ENCODE measurements around the gene SEMA3B. TPM values are rescaled to one million over a fixed set of nuclear protein-coding genes. Genes with fewer than 3 reads are reported as not detected.

The SEMA3B gene
- total RNA-seq, 3 donors from 2014 or later = 10.1 to 17.6 (median 11.1) TPM

DNA sequence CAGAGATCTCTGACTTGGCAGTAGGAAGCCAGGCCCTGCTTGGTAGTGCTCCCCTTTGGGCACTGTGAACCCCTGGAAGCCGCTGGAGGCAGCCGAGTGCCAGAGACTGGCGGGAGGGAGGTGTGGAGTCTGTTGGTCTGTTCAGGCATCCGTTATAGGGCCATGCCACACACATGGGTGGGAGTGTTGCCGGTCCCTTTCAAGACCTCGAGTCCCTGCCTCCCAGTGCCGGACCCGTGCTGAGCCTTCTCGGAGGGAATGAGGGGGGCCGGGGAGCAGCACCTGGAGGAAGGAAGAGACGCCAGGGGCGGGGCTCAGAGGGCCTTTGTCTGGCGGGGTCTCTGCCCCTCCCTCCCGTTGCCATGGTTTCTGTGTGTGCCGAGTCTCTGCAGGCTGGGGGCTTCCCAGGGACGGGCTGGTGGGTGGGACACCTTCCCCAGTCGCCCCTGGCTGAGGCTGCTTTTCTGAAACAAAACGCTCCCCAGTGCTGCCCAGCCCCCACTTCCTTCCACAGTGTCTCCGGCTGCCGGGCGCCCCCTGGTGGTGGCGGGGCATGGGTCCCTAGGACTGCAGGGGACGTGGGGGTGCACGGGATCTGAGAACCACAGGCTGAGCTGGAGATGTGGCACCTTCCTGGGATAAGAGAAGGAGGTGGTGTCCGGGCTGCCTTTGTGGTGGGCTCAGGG, 23.0 kb upstream of the SEMA3B start:
- H3K36me3 ChIP-seq = no peaks in the 10 kb centered on the region
- TF ChIP-seq POLR2A (IDR thresholded peaks at IDR 0.05) = no peak
- TF ChIP-seq, protein P1, sequence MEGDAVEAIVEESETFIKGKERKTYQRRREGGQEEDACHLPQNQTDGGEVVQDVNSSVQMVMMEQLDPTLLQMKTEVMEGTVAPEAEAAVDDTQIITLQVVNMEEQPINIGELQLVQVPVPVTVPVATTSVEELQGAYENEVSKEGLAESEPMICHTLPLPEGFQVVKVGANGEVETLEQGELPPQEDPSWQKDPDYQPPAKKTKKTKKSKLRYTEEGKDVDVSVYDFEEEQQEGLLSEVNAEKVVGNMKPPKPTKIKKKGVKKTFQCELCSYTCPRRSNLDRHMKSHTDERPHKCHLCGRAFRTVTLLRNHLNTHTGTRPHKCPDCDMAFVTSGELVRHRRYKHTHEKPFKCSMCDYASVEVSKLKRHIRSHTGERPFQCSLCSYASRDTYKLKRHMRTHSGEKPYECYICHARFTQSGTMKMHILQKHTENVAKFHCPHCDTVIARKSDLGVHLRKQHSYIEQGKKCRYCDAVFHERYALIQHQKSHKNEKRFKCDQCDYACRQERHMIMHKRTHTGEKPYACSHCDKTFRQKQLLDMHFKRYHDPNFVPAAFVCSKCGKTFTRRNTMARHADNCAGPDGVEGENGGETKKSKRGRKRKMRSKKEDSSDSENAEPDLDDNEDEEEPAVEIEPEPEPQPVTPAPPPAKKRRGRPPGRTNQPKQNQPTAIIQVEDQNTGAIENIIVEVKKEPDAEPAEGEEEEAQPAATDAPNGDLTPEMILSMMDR (IDR thresholded peaks at IDR 0.05) = peak; percentile 96 to 99 (median 97)
- TF ChIP-seq POLR2AphosphoS5 (IDR thresholded peaks at IDR 0.05) = peak in 2 of 3 donors; percentile 55 to 82
- no peaks in the 10 kb centered on the region for H3K27me3 ChIP-seq
- H3K9me3 ChIP-seq = no peaks in the 10 kb centered on the region
- H3K4me1 ChIP-seq = peaks cover 35 to 37% of the 10 kb centered on the region in 2 donors
- H3K27ac ChIP-seq = peak overlapping the region; percentile 92 to 98
- DNase-seq (ENCODE audit: low spot score in 2 of 2) = peak; percentile 91 to 92
- intact Hi-C loops (cut with DNase I; ENCODE audit: low total_unique reads) = no loop called here
- peak overlapping the region; percentile 33 to 79 (median 54) for H3K4me3 ChIP-seq

DNA sequence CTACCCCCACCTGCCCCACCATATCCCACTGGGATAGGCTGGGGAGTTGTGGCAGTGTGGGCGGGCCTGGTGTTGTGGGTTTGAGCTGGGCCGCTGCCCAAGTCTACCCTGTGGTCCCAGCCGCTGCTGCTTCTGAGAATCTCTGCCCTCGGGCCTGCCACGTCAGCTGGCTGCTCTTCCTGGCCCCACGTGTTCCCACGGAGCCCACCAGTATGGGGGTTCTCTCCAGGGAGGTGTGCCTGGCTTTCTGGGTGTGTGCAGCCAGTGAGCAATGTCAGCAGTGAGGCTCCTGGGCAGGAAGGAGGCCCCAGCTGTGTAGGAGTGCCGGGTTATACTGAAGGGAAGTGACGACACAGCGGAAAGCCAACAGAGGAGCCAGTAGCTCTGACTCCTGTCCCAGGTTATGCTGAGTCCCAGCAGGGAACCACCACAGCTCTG, 22.4 kb upstream of the SEMA3B start:
- no peak for DNase-seq (ENCODE audit: low spot score in 2 of 2)
- Histone ChIP-seq H3K36me3 (no peaks in the 10 kb centered on the region), H3K27ac (peak overlapping the region; percentile 92 to 98), H3K4me3 (peak overlapping the region; percentile 33 to 79 (median 54)), H3K4me1 (peaks cover 30 to 37% of the 10 kb centered on the region in 2 donors), H3K9me3 (no peaks in the 10 kb centered on the region), H3K27me3 (no peaks in the 10 kb centered on the region)
- intact Hi-C loops (cut with DNase I; ENCODE audit: low total_unique reads) = no loop called here
- peak in 1 of 3 donors; percentile 4 for TF ChIP-seq POLR2AphosphoS5 (IDR thresholded peaks at IDR 0.05)
- TF ChIP-seq POLR2A (IDR thresholded peaks at IDR 0.05) = no peak
- TF ChIP-seq, protein P1 (IDR thresholded peaks at IDR 0.05) = peak in 1 of 3 donors; percentile 28

DNA sequence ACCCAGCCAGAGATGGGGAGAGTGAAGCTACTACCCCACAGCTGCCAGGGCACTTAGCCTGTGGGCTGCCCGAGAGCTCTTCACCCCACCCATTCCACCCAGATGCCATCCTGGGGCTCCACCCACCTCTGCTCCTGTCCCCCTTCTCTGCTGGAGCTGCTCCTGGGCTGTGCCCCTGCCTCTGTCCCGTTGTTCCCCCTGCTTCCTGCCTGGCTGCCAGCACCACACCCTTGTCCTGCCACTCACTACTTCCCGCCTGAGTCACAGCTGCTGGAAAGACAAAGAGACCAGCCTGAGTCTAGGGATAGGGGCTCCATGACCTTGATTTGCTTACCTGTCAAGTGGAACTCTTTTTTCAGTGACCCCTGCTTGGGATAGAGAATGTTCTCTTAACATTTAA, 20.6 kb upstream of the SEMA3B start:
- H3K9me3 ChIP-seq = no peaks in the 10 kb centered on the region
- H3K27ac ChIP-seq = peak overlapping the region; percentile 92 to 98
- no peaks in the 10 kb centered on the region for H3K27me3 ChIP-seq
- intact Hi-C loops (cut with DNase I; ENCODE audit: low total_unique reads) = no loop called here
- H3K4me3 ChIP-seq = no peak overlapping the region
- TF ChIP-seq POLR2AphosphoS5 (IDR thresholded peaks at IDR 0.05) (no peak), POLR2A (IDR thresholded peaks at IDR 0.05) (no peak)
- TF ChIP-seq, protein P1 (IDR thresholded peaks at IDR 0.05) = no peak
- DNase-seq (ENCODE audit: low spot score in 2 of 2) = no peak
- peaks cover 17 to 30% of the 10 kb centered on the region in 2 donors for H3K4me1 ChIP-seq
- no peaks in the 10 kb centered on the region for H3K36me3 ChIP-seq

DNA sequence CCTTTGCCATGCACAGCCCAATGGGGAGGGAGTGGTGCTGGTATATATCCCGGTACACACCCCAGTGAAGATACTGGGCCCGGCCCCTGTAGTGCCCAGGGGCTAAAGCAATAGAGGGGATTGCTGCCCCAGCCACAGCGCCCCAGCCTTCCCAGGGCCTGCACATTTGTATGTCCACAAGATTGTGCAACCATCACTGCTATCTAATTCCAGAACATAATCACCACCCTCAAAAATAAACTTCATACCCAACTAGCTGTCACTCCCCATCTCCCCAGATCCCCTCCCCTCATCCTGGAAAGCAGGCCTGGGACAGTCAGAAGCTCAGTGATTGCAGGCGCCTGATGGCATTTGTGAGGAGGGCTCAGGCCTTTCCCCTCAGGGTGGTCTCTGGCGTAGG, 19.5 kb upstream of the SEMA3B start:
- no peaks in the 10 kb centered on the region for H3K36me3 ChIP-seq
- TF ChIP-seq, protein P1 (IDR thresholded peaks at IDR 0.05) = no peak
- no peak for TF ChIP-seq POLR2A (IDR thresholded peaks at IDR 0.05)
- no peak for DNase-seq (ENCODE audit: low spot score in 2 of 2)
- no peaks in the 10 kb centered on the region for H3K9me3 ChIP-seq
- peak overlapping the region; percentile 92 to 98 for H3K27ac ChIP-seq
- H3K4me3 ChIP-seq = peak overlapping the region in 1 of 3 donors; percentile 5
- no peaks in the 10 kb centered on the region for H3K27me3 ChIP-seq
- intact Hi-C loops (cut with DNase I; ENCODE audit: low total_unique reads) = no loop called here
- H3K4me1 ChIP-seq = peaks cover 20 to 28% of the 10 kb centered on the region in 2 donors

DNA sequence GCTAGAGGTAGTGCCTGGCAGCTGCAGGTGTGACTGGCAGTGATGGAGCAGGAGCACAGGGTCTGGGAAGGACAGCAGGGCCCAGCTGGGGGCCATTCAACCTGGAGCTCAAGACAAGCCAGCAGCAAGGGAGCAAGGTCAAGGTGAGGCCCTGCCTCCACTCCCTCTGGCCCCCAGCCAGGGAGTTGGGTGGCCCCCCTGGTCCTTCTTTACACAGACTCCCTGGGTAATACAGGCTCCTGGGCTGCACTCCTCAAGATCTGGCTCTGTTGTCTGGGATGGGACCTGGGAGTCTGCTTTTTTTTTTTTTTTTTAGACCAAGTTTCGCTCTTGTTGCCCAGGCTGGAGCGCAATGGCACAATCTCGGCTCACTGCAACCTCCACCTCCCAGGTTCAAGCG, 18.4 kb upstream of the SEMA3B start:
- DNase-seq (ENCODE audit: low spot score in 2 of 2) = no peak
- Histone ChIP-seq H3K4me1 (peaks cover 17 to 20% of the 10 kb centered on the region in 2 donors), H3K9me3 (no peaks in the 10 kb centered on the region), H3K27me3 (no peaks in the 10 kb centered on the region), H3K27ac (peak overlapping the region; percentile 92 to 98), H3K4me3 (no peak overlapping the region), H3K36me3 (no peaks in the 10 kb centered on the region)
- intact Hi-C loops (cut with DNase I; ENCODE audit: low total_unique reads) = no loop called here
- TF ChIP-seq, protein P1 (IDR thresholded peaks at IDR 0.05) = no peak
- TF ChIP-seq POLR2A (IDR thresholded peaks at IDR 0.05) (no peak), POLR2AphosphoS5 (IDR thresholded peaks at IDR 0.05) (no peak)

Measured in breast epithelium (tissue), 4 donors.